Cardiac muscle cell (in vitro differentiated cells and primary cell): ENCODE data around the gene TRDN. TPM values are rescaled to one million over a fixed set of nuclear protein-coding genes. Genes with fewer than 3 reads are reported as not detected.

ENCODE experiments used
- DNase-seq, 2 donors: peaks; one replicate each; pipeline versions ENCODE4 v3.0.0 to v3.0.0-alpha.2; 2010 to 2017; ENCODE audit warnings: low read depth in 1 of 2, low spot score in 1 of 2
- H3K27ac ChIP-seq: fragments of 200-600 bp; sonication (generic); 2 replicates; pipeline ENCODE4 v1.5.1; 2016
- H3K27me3 ChIP-seq: fragments of 200-600 bp; sonication (generic); 2 replicates; pipeline ENCODE4 v1.6.0; 2016; ENCODE audit warnings: control low read depth
- H3K36me3 ChIP-seq: fragments of 200-600 bp; sonication (generic); 2 replicates; pipeline ENCODE4 v1.5.1; 2016; ENCODE audit warnings: control low read depth
- H3K4me1 ChIP-seq: fragments of 200-600 bp; sonication (generic); 2 replicates; pipeline ENCODE4 v1.8.1; 2017; ENCODE audit warnings: low read depth, mild to moderate bottlenecking, mixed run types
- H3K4me3 ChIP-seq: fragments of 200-600 bp; sonication (generic); 2 replicates; pipeline ENCODE4 v1.5.1; 2016; ENCODE audit warnings: mild to moderate bottlenecking
- H3K9me3 ChIP-seq: fragments of 200-600 bp; sonication (generic); 2 replicates; pipeline ENCODE4 v1.5.1; 2017; ENCODE audit warnings: low read depth, mild to moderate bottlenecking, control low read depth
- CTCF ChIP-seq: IDR thresholded peaks from 2 replicates; pipeline ENCODE4 v1.5.1; 2012; ENCODE audit warnings: low read depth, mild to moderate bottlenecking, low read length
- polyA plus RNA-seq: library from polyadenylated mRNA; unstranded; fragments of >200 nt; fragmentation: Nextera tagmentation; extraction: Ambion mirVana; gene quantifications from 2 replicates; pipeline ENCODE4 v1.2.1, GENCODE V29; 2016
- total RNA-seq: library from RNA; depleted of rRNA; stranded (reverse); fragments of >200 nt; gene quantifications from 2 replicates; pipeline ENCODE4 v1.2.3, GENCODE V29; 2016

The TRDN gene
- total and polyA plus RNA-seq, 2 experiments from 2014 or later, result 58.0 to 200 TPM

GRCh38 chr6:123226398-123226797 lies 410.4 kb downstream of the TRDN start:
- no peak for DNase-seq
- Histone ChIP-seq H3K9me3 (no peaks in the 10 kb centered on the region), H3K36me3 (no peaks in the 10 kb centered on the region), H3K4me1 (no peaks in the 10 kb centered on the region), H3K27me3 (no peaks in the 10 kb centered on the region), H3K27ac (no peak overlapping the region), H3K4me3 (no peak overlapping the region)
- TF ChIP-seq CTCF, result no peak

GRCh38 chr6:123224077-123224476 lies 412.7 kb downstream of the TRDN start:
- no peak for TF ChIP-seq CTCF
- H3K36me3 ChIP-seq, result no peaks in the 10 kb centered on the region
- H3K4me1 ChIP-seq, result no peaks in the 10 kb centered on the region
- no peak overlapping the region for H3K4me3 ChIP-seq
- no peaks in the 10 kb centered on the region for H3K9me3 ChIP-seq
- H3K27me3 ChIP-seq, result no peaks in the 10 kb centered on the region
- DNase-seq, result no peak
- no peak overlapping the region for H3K27ac ChIP-seq

GRCh38 chr6:123223461-123223860 lies 413.3 kb downstream of the TRDN start:
- no peak for TF ChIP-seq CTCF
- Histone ChIP-seq H3K27ac (no peak overlapping the region), H3K27me3 (no peaks in the 10 kb centered on the region), H3K4me3 (no peak overlapping the region), H3K4me1 (no peaks in the 10 kb centered on the region), H3K36me3 (no peaks in the 10 kb centered on the region), H3K9me3 (no peaks in the 10 kb centered on the region)
- no peak for DNase-seq

- Histone ChIP-seq H3K36me3 (peaks cover 3% of the 10 kb centered on the region), H3K9me3 (no peaks in the 10 kb centered on the region), H3K27me3 (no peaks in the 10 kb centered on the region), H3K4me1 (no peaks in the 10 kb centered on the region), H3K27ac (no peak overlapping the region), H3K4me3 (no peak overlapping the region)
- DNase-seq, result no peak
- no peak for TF ChIP-seq CTCF
These were observed 421.5 kb downstream of the TRDN start for GRCh38 chr6:123215211-123215610.

- no peaks in the 10 kb centered on the region for H3K9me3 ChIP-seq
- no peak overlapping the region for H3K4me3 ChIP-seq
- H3K27me3 ChIP-seq, result no peaks in the 10 kb centered on the region
- no peak overlapping the region for H3K27ac ChIP-seq
- no peak for DNase-seq
- no peak for TF ChIP-seq CTCF
- peaks cover 3% of the 10 kb centered on the region for H3K36me3 ChIP-seq
- H3K4me1 ChIP-seq, result no peaks in the 10 kb centered on the region
These were observed 422.3 kb downstream of the TRDN start for GRCh38 chr6:123214433-123214832.

GRCh38 chr6:123213921-123214320 lies 422.8 kb downstream of the TRDN start:
- Histone ChIP-seq H3K27me3 (no peaks in the 10 kb centered on the region), H3K4me1 (no peaks in the 10 kb centered on the region), H3K36me3 (peaks cover 3% of the 10 kb centered on the region), H3K9me3 (no peaks in the 10 kb centered on the region), H3K27ac (no peak overlapping the region), H3K4me3 (no peak overlapping the region)
- no peak for TF ChIP-seq CTCF
- no peak for DNase-seq
